GM19455 (cell line): ENCODE data around the gene CEP135.
"Not testable (repeated sequence)": the region's sequence is repeated elsewhere in the genome, so short reads cannot be mapped to it uniquely, and the experiment has no call there.

Experiments
- ATAC-seq: cut with Tn5 transposase; IDR thresholded peaks from one replicate; pipeline ENCODE4 v1.9.1; 2021; ENCODE audit not compliant: unreplicated experiment

CEP135 gene

GRCh38 chr4:55941881-55942396, 6.8 kb upstream of the CEP135 start:
- ATAC-seq = no peak

DNA sequence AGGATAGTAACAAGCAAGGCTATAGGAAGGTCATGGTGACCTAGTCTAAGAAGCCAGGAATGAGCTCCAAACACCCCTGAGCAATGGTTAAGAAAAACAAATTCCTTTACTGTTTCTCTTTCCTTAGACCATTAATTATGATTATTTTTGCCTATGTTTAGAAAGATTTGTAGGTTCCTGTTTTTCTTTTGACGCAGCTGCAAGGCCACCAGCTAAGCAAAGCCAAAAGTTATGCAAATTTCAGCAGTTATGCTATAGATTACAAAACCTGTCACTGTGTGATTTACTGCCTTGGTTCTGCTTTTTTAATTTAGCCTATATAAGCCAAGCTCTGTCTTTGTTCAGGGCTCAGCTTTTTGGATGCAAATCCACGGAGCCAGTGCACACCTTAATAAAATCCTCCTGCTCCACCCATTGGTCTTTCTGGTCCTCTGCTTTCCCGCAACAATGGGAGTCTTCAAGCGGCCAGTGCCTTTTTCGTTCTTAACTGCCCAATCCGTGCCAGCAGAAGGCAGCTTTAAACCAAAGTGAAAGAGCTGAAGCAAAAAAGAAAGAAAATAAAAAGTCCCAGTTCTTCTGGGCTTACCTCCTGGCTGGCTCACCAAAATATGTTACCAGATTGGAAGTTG, 1.4 kb upstream of the CEP135 start:
- peak; percentile 30 for ATAC-seq

DNA sequence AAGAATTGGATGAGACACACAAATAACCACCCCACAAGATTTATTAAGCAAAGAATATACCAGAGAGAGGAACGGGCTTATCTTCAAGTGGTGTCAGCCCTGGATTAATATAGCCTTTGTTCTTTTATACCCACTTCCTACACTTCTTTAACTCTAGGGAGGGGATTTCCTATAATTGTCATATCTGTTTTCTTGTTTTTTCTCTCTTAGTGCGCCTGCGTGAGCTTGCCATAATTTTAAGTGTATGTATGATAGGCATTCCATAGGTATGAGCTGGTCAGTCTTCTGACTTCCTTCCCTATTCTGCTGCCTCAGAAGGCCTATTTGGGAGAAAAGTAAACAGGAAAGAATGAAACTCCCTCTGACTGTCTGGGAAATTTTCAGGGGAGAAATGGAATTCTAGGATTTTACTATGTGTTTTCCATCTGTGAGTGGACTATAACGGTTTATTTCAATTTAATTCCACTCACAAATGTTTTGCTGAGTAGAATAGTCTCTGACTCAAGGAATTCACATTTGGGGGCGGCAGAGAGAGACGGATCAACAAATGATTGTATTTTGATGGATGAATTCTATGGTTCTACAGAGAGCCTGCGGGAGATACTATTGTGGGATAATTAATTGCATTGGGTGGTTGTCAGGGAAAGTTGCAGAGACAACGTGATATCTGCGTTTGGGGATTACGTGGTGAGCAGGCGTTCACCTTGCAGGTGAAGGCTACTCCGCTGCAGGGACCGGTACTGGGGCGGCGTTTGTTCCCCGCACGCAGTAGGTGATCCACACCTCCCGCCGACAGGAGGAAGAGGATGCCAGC, 626 bp upstream of the CEP135 start:
- no peak for ATAC-seq

DNA sequence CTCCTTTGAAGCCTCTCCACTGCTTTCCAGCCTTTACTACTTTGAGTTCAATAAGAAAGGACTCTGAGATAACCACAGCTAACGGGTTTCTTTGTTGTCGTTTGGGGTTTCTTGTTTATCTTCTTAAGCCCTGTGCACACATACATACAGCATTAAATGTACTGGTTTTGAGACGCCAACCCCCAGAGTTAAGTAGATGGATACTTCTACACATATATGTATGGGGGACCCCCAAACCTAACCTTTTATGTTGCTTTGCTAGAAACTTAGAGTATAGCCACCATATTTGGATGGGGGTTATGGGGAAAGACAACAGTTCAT, 697 bp downstream of the CEP135 start:
- no peak for ATAC-seq

DNA sequence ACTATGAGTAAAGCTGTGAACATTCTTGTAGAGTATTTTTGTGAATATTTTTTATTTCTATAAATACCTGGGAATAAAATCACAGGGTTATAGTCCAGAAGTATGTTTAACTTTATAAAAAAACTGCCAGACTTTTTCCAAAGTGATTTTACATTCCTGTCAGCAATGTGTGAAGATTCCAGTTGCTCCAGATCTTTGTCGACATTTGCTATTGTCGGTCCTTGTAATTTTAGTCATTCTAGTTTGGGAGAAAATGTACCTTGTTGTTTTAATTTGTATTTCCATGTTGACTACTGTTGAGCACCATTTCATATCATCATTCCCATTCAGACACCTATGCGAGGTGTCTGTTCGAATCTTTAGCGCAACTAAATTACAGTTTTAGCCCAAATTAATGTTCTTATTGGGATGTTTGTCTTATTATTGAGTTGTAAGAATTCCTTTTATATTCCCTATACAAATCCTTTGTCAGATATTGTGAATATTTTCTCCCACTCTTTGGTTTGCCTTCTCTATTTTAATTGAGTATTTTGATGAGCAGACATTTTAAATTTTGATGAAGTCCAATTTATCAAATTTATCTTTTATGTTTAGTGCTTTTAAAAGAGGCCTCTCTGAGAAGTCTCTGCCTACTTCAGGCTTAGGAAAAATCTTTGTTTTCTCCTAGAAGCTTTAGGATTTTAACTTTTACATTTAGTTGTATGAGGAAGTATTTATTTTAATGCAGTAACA, 2.6 kb downstream of the CEP135 start:
- ATAC-seq = no peak

- ATAC-seq = no peak
These were observed 7.0 kb downstream of the CEP135 start for GRCh38 chr4:55955710-55956109.

DNA sequence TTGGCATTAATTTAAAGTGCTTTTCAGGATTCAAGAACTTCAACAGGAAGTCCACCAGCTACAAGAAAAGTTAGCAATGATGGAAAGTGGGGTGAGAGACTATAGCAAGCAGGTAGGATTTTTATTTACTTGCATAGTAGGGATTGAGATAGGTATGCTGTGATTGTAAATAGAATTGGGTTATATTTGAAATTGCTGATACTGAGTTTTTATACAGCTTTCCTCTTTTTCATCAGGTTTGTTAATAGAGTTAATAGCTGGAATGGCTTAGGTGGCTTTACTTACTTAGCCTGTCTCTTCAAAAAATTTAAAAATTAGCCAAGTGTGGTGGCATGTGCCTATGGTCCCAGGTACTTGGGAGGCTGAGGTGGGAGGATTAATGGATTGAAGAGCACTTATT, 10.9 kb downstream of the CEP135 start:
- no peak for ATAC-seq

DNA sequence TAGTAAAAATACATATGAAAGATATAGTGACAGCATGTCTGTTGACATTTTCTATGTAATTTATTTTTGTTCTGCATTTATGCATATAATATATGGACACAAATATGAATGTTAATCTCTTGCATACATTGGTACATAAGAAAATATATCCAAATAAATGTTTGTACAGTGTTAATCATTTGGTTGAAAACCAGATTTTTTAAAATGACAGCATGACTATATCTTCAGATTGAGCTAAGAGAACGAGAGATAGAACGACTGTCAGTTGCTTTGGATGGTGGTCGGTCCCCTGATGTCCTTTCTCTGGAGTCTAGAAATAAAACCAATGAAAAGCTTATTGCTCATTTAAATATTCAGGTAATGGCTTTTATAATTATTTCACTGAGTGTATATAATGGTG, 15.3 kb downstream of the CEP135 start:
- no peak for ATAC-seq

DNA sequence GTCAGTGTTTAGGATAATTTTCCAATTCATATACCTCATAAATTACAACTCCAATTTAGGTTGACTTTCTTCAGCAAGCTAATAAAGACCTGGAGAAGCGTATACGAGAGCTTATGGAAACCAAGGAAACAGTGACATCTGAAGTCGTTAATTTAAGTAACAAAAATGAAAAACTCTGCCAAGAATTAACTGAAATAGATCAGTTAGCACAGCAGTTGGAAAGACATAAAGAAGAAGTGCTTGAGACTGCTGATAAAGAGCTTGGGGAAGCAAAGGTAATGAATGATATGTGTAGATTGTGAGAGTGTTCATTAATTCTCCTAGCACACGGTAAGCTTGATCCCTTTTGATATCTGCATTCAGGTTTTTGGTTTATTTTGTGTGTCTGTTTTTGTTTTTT, 16.8 kb downstream of the CEP135 start:
- ATAC-seq = no peak

GRCh38 chr4:55966324-55966723, 17.6 kb downstream of the CEP135 start:
- not testable (repeated sequence) for ATAC-seq

DNA sequence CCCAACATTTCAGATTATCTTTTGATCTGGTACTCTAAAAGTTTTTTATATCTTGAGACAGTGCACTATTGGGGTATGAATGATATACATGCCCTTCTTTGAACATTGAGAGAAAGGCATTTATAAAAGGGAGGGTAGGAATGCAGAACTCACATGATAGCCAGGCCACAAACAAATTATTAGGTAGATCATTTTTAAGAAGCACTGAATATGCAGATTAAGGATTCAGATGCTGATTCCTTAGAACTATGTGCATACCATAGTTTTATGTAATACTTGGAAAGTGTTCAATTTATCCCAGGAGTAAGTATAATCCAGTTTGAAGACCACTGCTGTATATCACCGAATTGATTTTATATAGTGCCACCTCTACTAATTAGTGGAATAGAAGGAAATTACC, 18.6 kb downstream of the CEP135 start:
- ATAC-seq = no peak

DNA sequence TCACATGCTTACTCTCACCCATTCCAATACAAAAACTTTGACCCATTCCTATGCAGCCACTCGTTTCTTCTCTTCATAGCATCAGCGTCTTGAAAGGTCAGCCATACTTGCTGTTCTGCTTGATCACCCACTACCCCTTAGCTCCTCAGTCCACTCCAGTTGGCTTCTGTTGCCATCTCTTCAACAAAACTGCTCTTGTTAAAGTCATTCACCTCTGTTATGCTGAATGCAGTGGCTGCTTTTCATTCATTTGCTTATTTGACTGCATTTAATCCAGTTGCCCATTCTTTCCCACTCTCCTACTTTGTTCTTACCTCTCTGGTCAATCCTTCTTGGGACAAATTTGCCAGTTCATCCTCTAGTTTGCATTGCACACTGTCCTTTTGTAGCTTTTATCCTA, 24.9 kb downstream of the CEP135 start:
- ATAC-seq = no peak

GRCh38 chr4:55977811-55978210, 29.1 kb downstream of the CEP135 start:
- ATAC-seq = no peak

DNA sequence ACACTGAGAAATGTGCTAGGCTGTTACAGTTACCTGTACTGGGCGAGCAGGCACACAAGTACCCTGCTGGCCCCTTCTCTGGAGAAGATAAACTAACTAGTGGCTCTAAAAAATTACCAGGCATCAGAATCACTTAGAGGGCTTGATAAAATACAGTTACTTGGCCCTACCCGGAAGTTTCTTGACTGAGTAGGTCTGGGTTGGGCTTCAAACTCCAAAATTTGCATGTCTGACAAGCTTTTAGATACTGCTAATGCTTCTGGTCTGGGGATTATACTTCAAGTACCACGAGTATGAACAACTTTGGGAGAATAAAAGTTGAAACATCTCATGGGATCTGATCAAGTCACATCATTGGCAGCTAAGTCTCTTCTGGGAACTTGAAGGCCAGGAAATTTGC, 30.8 kb downstream of the CEP135 start:
- no peak for ATAC-seq

DNA sequence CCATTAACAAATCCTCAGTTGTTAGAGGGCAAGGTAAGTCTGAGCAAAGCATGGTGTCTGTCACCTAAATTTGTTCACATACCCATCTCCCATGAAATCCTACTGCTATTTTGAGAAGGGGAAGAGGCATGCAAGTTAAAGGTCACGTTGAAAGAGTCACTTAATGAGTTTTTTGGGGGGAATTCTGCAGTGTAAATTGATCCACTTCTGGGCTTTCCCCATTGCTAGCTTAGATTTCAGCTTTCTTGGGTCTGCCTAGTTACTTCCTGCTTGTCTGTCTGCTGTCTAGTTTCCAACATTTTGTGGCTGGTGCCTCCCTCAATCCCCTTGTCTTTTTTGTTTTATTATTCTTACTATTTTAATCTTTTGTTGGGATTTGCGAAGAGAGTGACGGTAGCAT, 32.0 kb downstream of the CEP135 start:
- no peak for ATAC-seq

GRCh38 chr4:55982976-55983375, 34.2 kb downstream of the CEP135 start:
- ATAC-seq = no peak

- ATAC-seq = no peak
These were observed 41.0 kb downstream of the CEP135 start for GRCh38 chr4:55989766-55990165.

- ATAC-seq = peak; percentile 77
These were observed 45.4 kb downstream of the CEP135 start for GRCh38 chr4:55993994-55994663.

DNA sequence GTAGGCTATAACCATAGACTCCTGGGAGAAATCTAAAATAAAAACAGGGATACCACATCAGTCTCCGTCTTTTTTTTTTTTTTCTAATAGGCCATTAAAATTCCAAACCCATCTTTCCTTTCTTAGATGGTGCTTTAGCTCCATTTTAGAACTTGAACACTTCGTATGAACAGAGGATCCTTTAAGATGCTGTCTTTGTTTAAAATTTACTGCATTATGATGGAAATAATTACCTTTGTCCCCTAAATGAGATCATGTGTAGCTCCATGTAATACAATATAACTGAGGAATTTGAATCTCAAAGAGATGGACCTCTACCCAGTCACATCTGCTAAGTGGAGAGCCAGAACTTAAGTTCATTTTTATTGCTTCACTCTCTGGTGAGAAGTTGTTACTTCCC, 47.9 kb downstream of the CEP135 start:
- no peak for ATAC-seq

- no peak for ATAC-seq
These were observed 54.9 kb downstream of the CEP135 start for GRCh38 chr4:56003606-56004005.

DNA sequence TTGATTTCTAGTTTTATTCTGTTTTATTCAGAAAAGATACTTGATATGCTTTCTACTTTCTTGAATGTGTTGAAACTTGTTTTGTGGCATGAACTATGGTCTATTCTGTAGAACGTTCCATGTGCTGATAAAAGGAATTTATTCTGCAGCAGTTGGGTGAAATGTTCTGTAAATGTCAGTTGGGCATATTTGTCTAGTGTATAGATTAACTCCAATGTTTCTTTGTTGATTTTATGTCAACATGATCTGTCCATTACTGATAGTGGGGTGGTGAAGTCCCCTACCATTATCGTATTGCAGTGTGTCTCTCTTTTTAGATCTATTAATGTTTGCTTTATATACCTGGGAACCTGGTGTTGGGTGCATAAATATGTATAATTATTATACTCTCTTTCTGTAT, 55.5 kb downstream of the CEP135 start:
- no peak for ATAC-seq
